CD8-positive, alpha-beta memory T cell (primary cell): ENCODE results near the gene EVX2. TPM values are rescaled to one million over a fixed set of nuclear protein-coding genes. Genes with fewer than 3 reads are reported as not detected.

ENCODE experiments used
- CTCF ChIA-PET: fragments of 350-600 bp; sonication (Branson Sonifier 250); formaldehyde crosslinking; loops from one replicate; lab custom pipeline; 2021; ENCODE audit warnings: antibody characterized with exemption; lab: Charles Lee
- POLR2A ChIA-PET: fragments of 350-600 bp; sonication (Branson Sonifier 250); formaldehyde crosslinking; loops from one replicate; lab custom pipeline; 2021; ENCODE audit warnings: antibody characterized with exemption; lab: Charles Lee
- DNase-seq, 5 donors: peaks; one replicate each; pipeline versions ENCODE4 v3.0.0 to v3.0.0-alpha.2; 2020 to 2022; ENCODE audit warnings: mixed read lengths in 1 of 5
- H3K27ac ChIP-seq: one replicate; pipeline ENCODE4 v1.7.0; 2013; ENCODE audit warnings: low read depth, mild to moderate bottlenecking, low read length, moderate library complexity
- H3K27me3 ChIP-seq: 2 replicates; pipeline ENCODE4 v1.7.0; 2013; ENCODE audit warnings: low read length, mild to moderate bottlenecking; ENCODE audit not compliant: insufficient read depth, poor library complexity, severe bottlenecking
- H3K36me3 ChIP-seq: 2 replicates; pipeline ENCODE4 v1.7.0; 2013; ENCODE audit warnings: mild to moderate bottlenecking, low read length, moderate library complexity; ENCODE audit not compliant: insufficient read depth
- H3K4me1 ChIP-seq: 2 replicates; pipeline ENCODE4 v1.7.0; 2013; ENCODE audit warnings: mild to moderate bottlenecking, low read length, moderate library complexity; ENCODE audit not compliant: insufficient read depth
- H3K4me3 ChIP-seq: 2 replicates; pipeline ENCODE4 v1.7.0; 2013; ENCODE audit warnings: mild to moderate bottlenecking, low read length
- H3K9me3 ChIP-seq: 2 replicates; pipeline ENCODE4 v1.7.0; 2013; ENCODE audit warnings: mild to moderate bottlenecking, low read length
- H3K27ac Mint-ChIP-seq, 8 donors: one replicate each; pipeline ENCODE4 v1.8.0; 2020 to 2021; ENCODE audit warnings: mixed read lengths in 8 of 8, mild to moderate bottlenecking in 6 of 8, inconsistent platforms in 3 of 8, moderate library complexity in 3 of 8
- H3K27me3 Mint-ChIP-seq, 2 donors: one replicate each; pipeline ENCODE4 v1.8.0; 2020 to 2021; ENCODE audit warnings: mixed read lengths in 2 of 2, mild to moderate bottlenecking in 1 of 2, moderate library complexity in 1 of 2
- H3K36me3 Mint-ChIP-seq, 3 donors: one replicate each; pipeline ENCODE4 v1.8.0; 2020 to 2021; ENCODE audit warnings: mixed read lengths in 3 of 3, inconsistent platforms in 1 of 3, mild to moderate bottlenecking in 1 of 3
- H3K4me1 Mint-ChIP-seq, 3 donors: one replicate each; pipeline ENCODE4 v1.8.0; 2020 to 2021; ENCODE audit warnings: mixed read lengths in 3 of 3, inconsistent platforms in 1 of 3, mild to moderate bottlenecking in 1 of 3
- H3K4me3 Mint-ChIP-seq, 7 donors: one replicate each; pipeline ENCODE4 v1.8.0; 2020 to 2021; ENCODE audit warnings: mixed read lengths in 7 of 7, mild to moderate bottlenecking in 6 of 7, moderate library complexity in 4 of 7, inconsistent platforms in 2 of 7
- H3K9me3 Mint-ChIP-seq, 5 donors: one replicate each; pipeline ENCODE4 v1.8.0; 2020 to 2022; ENCODE audit warnings: mixed read lengths in 5 of 5, mild to moderate bottlenecking in 3 of 5, moderate library complexity in 2 of 5, inconsistent platforms in 1 of 5
- polyA plus RNA-seq: library from polyadenylated mRNA; unstranded; fragments of 300-500 nt; fragmentation: Illumina TruSeq; gene quantifications from one replicate; pipeline ENCODE4 v1.2.3, GENCODE V29; 2021
- total RNA-seq, 2 experiments: library from RNA; stranded (reverse); gene quantifications; one replicate each; pipeline ENCODE4 v1.2.3, GENCODE V29; 2021

Gene EVX2
- total and polyA plus RNA-seq, 3 experiments from 2014 or later: not detected

DNA sequence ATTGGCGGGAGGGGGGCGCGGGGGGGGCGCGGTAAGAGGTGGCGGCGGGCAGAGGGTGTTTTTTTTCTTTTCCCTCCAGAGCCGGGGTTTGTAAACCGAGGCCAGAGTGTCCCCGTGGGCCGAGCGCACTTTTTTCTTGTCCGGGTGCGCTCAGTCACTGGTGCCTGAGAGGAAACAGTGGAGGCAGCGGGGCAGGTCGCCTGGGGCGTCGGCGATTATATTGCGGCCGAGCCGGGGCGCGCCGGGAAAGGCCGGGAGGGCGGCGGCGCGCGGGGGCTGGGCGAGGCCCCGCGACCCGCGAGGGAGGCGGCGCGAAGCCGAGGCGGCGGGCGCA lies 46.0 kb upstream of the EVX2 start:
- H3K36me3 ChIP-seq: no peaks in the 10 kb centered on the region
- H3K4me1 Mint-ChIP-seq: peaks cover 31 to 45% (median 36%) of the 10 kb centered on the region in 3 donors
- no peak overlapping the region for H3K27ac ChIP-seq
- peaks cover 5 to 29% (median 21%) of the 10 kb centered on the region in 5 donors for H3K9me3 Mint-ChIP-seq
- H3K27me3 ChIP-seq: peaks cover 88% of the 10 kb centered on the region
- H3K4me1 ChIP-seq: peaks cover 20% of the 10 kb centered on the region
- no peaks in the 10 kb centered on the region for H3K9me3 ChIP-seq
- POLR2A ChIA-PET: no interaction called here
- H3K4me3 Mint-ChIP-seq: peak overlapping the region in 5 of 7 donors; percentile 8 to 63 (median 39)
- H3K27me3 Mint-ChIP-seq: peaks cover 82 to 87% of the 10 kb centered on the region in 2 donors
- H3K36me3 Mint-ChIP-seq: no peaks in the 10 kb centered on the region
- no peak for DNase-seq
- CTCF ChIA-PET: no interaction called here
- H3K27ac Mint-ChIP-seq: no peak overlapping the region
- no peak overlapping the region for H3K4me3 ChIP-seq

DNA sequence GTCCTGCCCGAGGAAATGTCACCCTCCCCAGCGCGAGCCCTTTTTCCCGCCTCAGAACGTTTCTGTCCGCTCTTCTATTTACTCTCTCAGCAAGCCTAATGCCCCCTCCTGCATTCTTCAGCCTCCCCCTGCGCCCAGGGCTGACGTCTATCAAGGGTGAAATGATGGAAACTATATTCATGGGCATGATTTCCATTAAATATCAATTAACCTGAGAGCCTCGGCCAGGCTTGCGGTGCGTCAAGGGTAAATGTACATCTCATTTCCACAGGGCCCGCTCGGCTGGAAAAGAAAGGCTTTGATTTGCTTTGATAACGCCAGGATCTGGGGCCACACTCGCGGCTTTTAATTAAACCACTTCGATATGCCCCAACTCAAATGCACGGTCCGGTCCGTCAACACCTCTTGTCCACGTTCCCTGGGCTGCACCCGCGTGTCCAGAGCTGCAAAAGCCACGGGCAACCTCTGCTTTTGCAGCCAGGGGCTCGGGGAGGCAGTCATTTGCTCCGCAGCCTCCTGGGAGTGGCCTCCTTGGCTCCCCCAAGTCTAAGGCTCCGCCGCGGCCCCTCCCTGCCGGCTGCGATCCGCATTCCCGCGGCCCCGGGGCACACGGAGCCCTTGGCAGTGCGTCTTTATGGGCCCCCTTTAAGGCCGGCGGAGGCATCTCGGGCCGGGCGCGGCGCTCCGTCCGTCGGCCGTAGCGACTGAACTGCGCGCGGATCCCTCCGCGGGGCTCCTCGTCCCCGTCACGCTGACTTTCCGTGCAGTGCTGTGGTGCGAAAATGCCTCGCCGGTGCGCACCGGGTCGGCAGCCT lies 45.4 kb upstream of the EVX2 start, which contains the start of gene HOXD8:
Gene HOXD8, plus strand, starts transcription at position 724 of the 815 bp plus-strand sequence. CDS start 662 bp downstream, outside the sequence.
- Histone ChIP-seq H3K27ac (no peak within 1 kb of the TSS), H3K4me3 (no peak within 1 kb of the TSS), H3K36me3 (no peaks in the 10 kb centered on the region), H3K9me3 (no peaks in the 10 kb centered on the region), H3K4me1 (peaks cover 20% of the 10 kb centered on the region), H3K27me3 (peaks cover 88% of the 10 kb centered on the region)
- peaks cover 31 to 48% (median 36%) of the 10 kb centered on the region in 3 donors for H3K4me1 Mint-ChIP-seq
- no peaks in the 10 kb centered on the region for H3K36me3 Mint-ChIP-seq
- peaks cover 5 to 29% (median 21%) of the 10 kb centered on the region in 5 donors for H3K9me3 Mint-ChIP-seq
- peak within 1 kb of the TSS in 4 of 8 donors; percentile 56 to 85 (median 66) for H3K27ac Mint-ChIP-seq
- H3K27me3 Mint-ChIP-seq: peaks cover 86 to 87% of the 10 kb centered on the region in 2 donors
- H3K4me3 Mint-ChIP-seq: peak within 1 kb of the TSS; percentile 60 to 92 (median 78)
- no peak for DNase-seq
- ChIA-PET POLR2A (no interaction called here), CTCF (interaction anchor here (3.0 to 6.0 kb wide), 3 partner anchors 326 to 1020 kb away, joined by 29 to 79 read pairs (median 32); no protein-coding TSS in a partner anchor)

DNA sequence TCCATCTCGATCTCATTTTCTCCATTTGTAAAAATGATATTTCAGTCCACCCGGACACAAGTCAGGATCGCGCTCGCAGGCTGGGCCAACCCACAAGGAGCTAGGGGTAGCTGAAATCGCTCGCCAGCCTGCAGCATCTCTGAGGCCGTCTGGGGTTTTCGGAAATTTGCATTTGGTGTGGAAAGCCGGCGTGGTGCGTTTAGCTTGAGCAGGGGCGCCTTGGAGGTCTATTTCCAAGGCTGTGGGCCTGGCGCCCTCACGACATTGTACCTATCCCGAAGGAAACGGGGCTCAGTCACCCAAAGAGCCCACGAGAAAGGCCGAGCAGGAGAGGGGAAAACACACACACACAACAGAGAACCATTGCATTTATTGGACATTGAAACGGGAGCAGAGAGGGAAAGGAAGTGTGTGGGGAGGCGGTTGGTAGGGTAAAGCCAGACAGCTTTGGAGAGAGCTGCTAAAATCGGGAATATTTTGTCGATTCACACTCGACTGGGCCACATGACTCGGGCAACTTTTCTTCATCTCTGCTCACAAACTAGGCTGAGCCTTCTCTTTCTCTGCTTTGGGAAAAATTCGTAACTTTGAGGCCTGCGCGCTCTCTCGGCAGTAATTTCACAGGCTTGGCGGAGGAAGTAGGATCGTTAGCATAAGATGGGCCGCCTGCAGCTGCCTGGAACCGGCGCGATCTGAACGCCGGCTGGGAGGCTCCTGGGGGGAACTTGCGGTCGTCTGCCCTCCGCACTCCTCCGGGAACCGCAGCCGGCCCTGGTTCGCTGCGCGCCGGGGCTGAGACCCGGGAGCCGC lies 44.6 kb upstream of the EVX2 start:
- no peaks in the 10 kb centered on the region for H3K9me3 ChIP-seq
- H3K36me3 ChIP-seq: no peaks in the 10 kb centered on the region
- H3K9me3 Mint-ChIP-seq: peaks cover 5 to 29% (median 20%) of the 10 kb centered on the region in 5 donors
- H3K36me3 Mint-ChIP-seq: no peaks in the 10 kb centered on the region
- H3K27ac ChIP-seq: no peak overlapping the region
- CTCF ChIA-PET: interaction anchor here (1.3 to 6.0 kb wide), 10 partner anchors 12 to 1021 kb away, joined by 3 to 79 read pairs (median 14); no protein-coding TSS in a partner anchor
- peaks cover 37 to 56% (median 42%) of the 10 kb centered on the region in 3 donors for H3K4me1 Mint-ChIP-seq
- peak overlapping the region in 6 of 7 donors; percentile 59 to 81 (median 72) for H3K4me3 Mint-ChIP-seq
- POLR2A ChIA-PET: interaction anchor here (0.6 kb wide), 2 partner anchors 84 to 543 kb away, joined by 3 read pairs; no protein-coding TSS in a partner anchor
- no peak overlapping the region for H3K4me3 ChIP-seq
- peaks cover 20% of the 10 kb centered on the region for H3K4me1 ChIP-seq
- H3K27ac Mint-ChIP-seq: peak overlapping the region in 5 of 8 donors; percentile 37 to 85 (median 67)
- peaks cover 87% of the 10 kb centered on the region for H3K27me3 ChIP-seq
- H3K27me3 Mint-ChIP-seq: peaks cover 85 to 87% of the 10 kb centered on the region in 2 donors
- DNase-seq: no peak

DNA sequence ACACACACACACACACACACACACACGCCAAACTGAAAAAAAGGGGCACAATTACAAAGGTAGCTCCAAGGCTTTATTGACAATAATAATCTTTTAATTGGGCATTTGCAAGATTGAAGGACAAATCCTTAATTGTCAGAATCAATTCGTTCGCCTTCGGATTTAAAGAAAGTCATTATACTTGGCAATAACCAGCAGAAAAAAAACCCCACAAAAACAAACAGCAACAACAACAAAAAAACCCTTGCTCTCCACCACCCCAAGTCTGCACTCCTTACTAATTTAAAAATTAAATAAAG lies 44.0 kb upstream of the EVX2 start:
- peaks cover 5 to 29% (median 17%) of the 10 kb centered on the region in 5 donors for H3K9me3 Mint-ChIP-seq
- H3K4me3 Mint-ChIP-seq: peak overlapping the region in 2 of 7 donors; percentile 63 to 81
- peaks cover 34 to 55% (median 41%) of the 10 kb centered on the region in 3 donors for H3K4me1 Mint-ChIP-seq
- Histone ChIP-seq H3K27me3 (peaks cover 83% of the 10 kb centered on the region), H3K4me1 (peaks cover 20% of the 10 kb centered on the region), H3K4me3 (no peak overlapping the region), H3K36me3 (no peaks in the 10 kb centered on the region), H3K9me3 (no peaks in the 10 kb centered on the region), H3K27ac (no peak overlapping the region)
- H3K27me3 Mint-ChIP-seq: peaks cover 79 to 81% of the 10 kb centered on the region in 2 donors
- no peaks in the 10 kb centered on the region for H3K36me3 Mint-ChIP-seq
- DNase-seq: no peak
- H3K27ac Mint-ChIP-seq: peak overlapping the region in 1 of 8 donors; percentile 85
- CTCF ChIA-PET: interaction anchor here (0.7 to 6.0 kb wide), 24 partner anchors 12 to 1206 kb away, joined by 3 to 79 read pairs (median 6); no protein-coding TSS in a partner anchor
- POLR2A ChIA-PET: interaction anchor here (0.6 kb wide), 2 partner anchors 83 to 544 kb away, joined by 3 read pairs; no protein-coding TSS in a partner anchor

DNA sequence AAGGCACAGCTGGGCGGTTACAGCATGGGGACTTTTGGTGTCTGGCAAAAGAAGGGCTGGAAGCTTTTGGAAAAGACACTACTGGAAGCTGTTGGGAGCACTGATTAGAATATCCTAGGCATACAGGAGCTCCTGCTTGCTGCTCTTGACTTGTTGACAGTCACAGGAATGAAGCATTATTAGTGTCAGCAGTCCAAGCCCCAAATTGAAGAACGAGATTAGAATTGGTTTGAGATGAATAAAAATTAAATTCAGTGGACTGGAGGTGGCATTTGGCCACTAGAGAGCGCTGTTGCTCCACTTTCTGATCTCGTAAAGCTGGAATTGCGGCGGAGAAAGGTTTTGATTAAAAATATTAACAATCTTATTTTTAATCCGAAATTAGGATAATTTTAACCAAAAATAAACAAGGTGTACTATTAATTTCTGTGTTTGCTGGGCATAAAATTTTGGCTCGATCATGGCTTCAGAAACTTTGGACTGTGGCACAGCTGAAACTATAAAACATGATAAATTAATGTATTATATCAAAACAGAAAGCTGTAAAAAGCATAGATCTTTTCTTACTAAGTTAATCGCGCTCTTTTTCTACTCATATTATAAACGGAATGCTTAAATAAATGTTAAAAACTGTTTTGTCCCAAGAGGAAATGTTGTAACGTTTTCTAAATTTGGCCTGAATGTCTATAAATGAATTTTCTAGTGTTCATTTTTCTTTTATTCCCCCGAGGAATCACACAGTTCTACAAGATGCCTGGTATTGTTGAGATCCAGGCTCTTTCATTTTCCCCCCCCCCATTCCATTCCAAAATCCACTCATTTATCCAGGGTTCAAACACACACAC lies 43.4 kb upstream of the EVX2 start:
- ChIA-PET CTCF (interaction anchor here (0.6 to 6.0 kb wide), 32 partner anchors 13 to 1207 kb away, joined by 3 to 79 read pairs (median 4); no protein-coding TSS in a partner anchor), POLR2A (interaction anchor here (0.6 to 1.2 kb wide), 2 partner anchors 82 to 328 kb away, joined by 3 to 4 read pairs; no protein-coding TSS in a partner anchor)
- H3K27ac Mint-ChIP-seq: peak overlapping the region in 2 of 8 donors; percentile 46 to 87
- peaks cover 16% of the 10 kb centered on the region for H3K4me1 ChIP-seq
- peaks cover 83% of the 10 kb centered on the region for H3K27me3 ChIP-seq
- no peaks in the 10 kb centered on the region for H3K36me3 ChIP-seq
- no peaks in the 10 kb centered on the region for H3K36me3 Mint-ChIP-seq
- H3K27me3 Mint-ChIP-seq: peaks cover 76 to 79% of the 10 kb centered on the region in 2 donors
- H3K9me3 ChIP-seq: no peaks in the 10 kb centered on the region
- H3K4me3 ChIP-seq: no peak overlapping the region
- H3K27ac ChIP-seq: no peak overlapping the region
- peaks cover 4 to 25% (median 13%) of the 10 kb centered on the region in 5 donors for H3K9me3 Mint-ChIP-seq
- DNase-seq: peak; percentile 49 to 72 (median 62)
- peak overlapping the region in 1 of 7 donors; percentile 53 for H3K4me3 Mint-ChIP-seq
- peaks cover 31 to 49% (median 40%) of the 10 kb centered on the region in 3 donors for H3K4me1 Mint-ChIP-seq

- CTCF ChIA-PET: interaction anchor here (1.0 to 6.0 kb wide), 4 partner anchors 330 to 1022 kb away, joined by 3 to 79 read pairs (median 20); no protein-coding TSS in a partner anchor
- DNase-seq: no peak
- H3K9me3 ChIP-seq: no peaks in the 10 kb centered on the region
- H3K4me1 ChIP-seq: peaks cover 14% of the 10 kb centered on the region
- Mint-ChIP-seq H3K36me3 (no peaks in the 10 kb centered on the region), H3K4me3 (peak overlapping the region in 1 of 7 donors; percentile 15), H3K4me1 (peaks cover 21 to 36% (median 28%) of the 10 kb centered on the region in 3 donors), H3K27me3 (peaks cover 74 to 76% of the 10 kb centered on the region in 2 donors), H3K27ac (peak overlapping the region in 1 of 8 donors; percentile 87), H3K9me3 (peaks cover 0 to 18% (median 6%) of the 10 kb centered on the region in 5 donors)
- no peaks in the 10 kb centered on the region for H3K36me3 ChIP-seq
- peaks cover 84% of the 10 kb centered on the region for H3K27me3 ChIP-seq
- no peak overlapping the region for H3K27ac ChIP-seq
- POLR2A ChIA-PET: no interaction called here
- H3K4me3 ChIP-seq: no peak overlapping the region
These were observed 42.0 kb upstream of the EVX2 start for GRCh38 chr2:176125772-176126054.
